Endothelial cell of umbilical vein (primary cell): Measurements from ENCODE around the gene BLACAT1. TPM values are rescaled to one million over a fixed set of nuclear protein-coding genes. Genes with fewer than 3 reads are reported as not detected.

ENCODE experiments used
- BruUV-seq: library from RNA; stranded (reverse); fragments of 400-500 nt; replicated peaks from 2 replicates; lab custom pipeline; 2021; lab: Mats Ljungman, UMichigan
- CTCF ChIA-PET: fragments of 300-600, 350-600 bp; sonication (Branson Sonifier 250); formaldehyde crosslinking; loops from one replicate; lab custom pipeline; 2021; ENCODE audit warnings: antibody characterized with exemption, inconsistent platforms; lab: Charles Lee
- POLR2A ChIA-PET: fragments of 300-600, 350-600 bp; sonication (Branson Sonifier 250); formaldehyde crosslinking; loops from one replicate; lab custom pipeline; 2021; ENCODE audit warnings: antibody characterized with exemption, inconsistent platforms; lab: Charles Lee
- DNase-seq: peaks from one replicate; pipeline ENCODE4 v3.0.0-alpha.2; 2011; ENCODE audit warnings: low read depth, low spot score
- FAIRE-seq: peaks from 2 replicates; lab custom pipeline; 2011; peaks lifted over from hg19 to GRCh38; lab: Jason Lieb, UNC
- H2AFZ ChIP-seq: 2 replicates; pipeline ENCODE4 v1.6.0; 2012; ENCODE audit warnings: low read depth, low read length, control low read depth, inconsistent platforms
- H3K27ac ChIP-seq: 2 replicates; pipeline ENCODE4 v1.5.1; 2011; ENCODE audit warnings: low read depth, mild to moderate bottlenecking, control low read depth, low read length, moderate library complexity; ENCODE audit not compliant: insufficient read depth
- H3K27me3 ChIP-seq, 2 experiments: 2 replicates each; pipeline versions ENCODE4 v1.6.0 to v1.6.1; 2011; ENCODE audit warnings: low read length in 2 of 2, mixed read lengths in 1 of 2; ENCODE audit not compliant: control insufficient read depth in 2 of 2, insufficient read depth in 2 of 2
- H3K36me3 ChIP-seq, 2 experiments: 2 replicates in 1 of 2; 3 replicates in 1 of 2; pipeline ENCODE4 v1.5.1; 2011; ENCODE audit warnings: low read length in 2 of 2, mild to moderate bottlenecking in 1 of 2, moderate library complexity in 1 of 2; ENCODE audit not compliant: control insufficient read depth in 2 of 2, insufficient read depth in 2 of 2; ENCODE audit errors: extremely low read depth in 1 of 2
- H3K4me1 ChIP-seq: 3 replicates; pipeline ENCODE4 v1.5.1; 2011; ENCODE audit warnings: mild to moderate bottlenecking, low read length; ENCODE audit not compliant: control insufficient read depth, insufficient read depth; ENCODE audit errors: extremely low read depth
- H3K4me2 ChIP-seq: 2 replicates; pipeline ENCODE4 v1.6.1; 2011; ENCODE audit warnings: low read length, control low read depth, mixed read lengths; ENCODE audit not compliant: insufficient read depth
- H3K4me3 ChIP-seq, 3 experiments: fragments of 200-600 bp in 1 of 3; sonication (generic), shearing (Covaris generic) in 1 of 3; replicated peaks in 1 of 3; 2 replicates each; pipeline ENCODE4 v1.5.1; 2011 to 2016; ENCODE audit warnings: control low read depth in 3 of 3, low read length in 3 of 3, mild to moderate bottlenecking in 2 of 3, inconsistent platforms in 1 of 3, low read depth in 1 of 3, moderate library complexity in 1 of 3; ENCODE audit not compliant: insufficient read depth in 1 of 3
- H3K79me2 ChIP-seq: 2 replicates; pipeline ENCODE4 v1.6.0; 2012; ENCODE audit warnings: low read length, inconsistent platforms; ENCODE audit not compliant: control insufficient read depth, insufficient read depth
- H3K9ac ChIP-seq: replicated peaks from 2 replicates; pipeline ENCODE3; 2011; ENCODE audit warnings: low read length, control low read depth; ENCODE audit not compliant: insufficient read depth; ENCODE audit errors: extremely low read depth
- H3K9me1 ChIP-seq: replicated peaks from 3 replicates; pipeline ENCODE4 v1.6.0; 2011; ENCODE audit warnings: mild to moderate bottlenecking, low read length; ENCODE audit not compliant: control insufficient read depth, insufficient read depth; ENCODE audit errors: extremely low read depth
- H3K9me3 ChIP-seq: replicated peaks from 2 replicates; pipeline ENCODE4 v1.5.1; 2012; ENCODE audit warnings: low read length, inconsistent platforms; ENCODE audit not compliant: control insufficient read depth, insufficient read depth
- H4K20me1 ChIP-seq: replicated peaks from 2 replicates; pipeline ENCODE3; 2011; ENCODE audit warnings: mild to moderate bottlenecking, low read length; ENCODE audit not compliant: control insufficient read depth, insufficient read depth; ENCODE audit errors: extremely low read depth
- CTCF ChIP-seq, 2 donors: IDR thresholded peaks; 1 replicate in 1 of 2; 2 replicates in 1 of 2; pipeline ENCODE4 v1.5.1; 2011; ENCODE audit warnings: low read length in 2 of 2, mild to moderate bottlenecking in 2 of 2, moderate library complexity in 2 of 2, control low read depth in 1 of 2, inconsistent platforms in 1 of 2, low read depth in 1 of 2; ENCODE audit not compliant: insufficient read depth in 1 of 2; ENCODE audit errors: extremely low read depth in 1 of 2
- EZH2 ChIP-seq: IDR thresholded peaks from 2 replicates; pipeline ENCODE4 v1.6.1; 2012; ENCODE audit warnings: borderline replicate concordance, low read depth, mild to moderate bottlenecking, moderate library complexity, low read length, inconsistent platforms; ENCODE audit not compliant: severe bottlenecking
- FOS ChIP-seq: IDR thresholded peaks from 2 replicates; pipeline ENCODE4 v1.6.1; 2011; ENCODE audit warnings: mild to moderate bottlenecking, low read length, moderate library complexity, borderline replicate concordance; ENCODE audit not compliant: insufficient read depth
- GATA2 ChIP-seq: IDR thresholded peaks from 2 replicates; pipeline ENCODE4 v1.7.0; 2011; ENCODE audit warnings: low read depth, mild to moderate bottlenecking, moderate library complexity, mixed read lengths, low read length; ENCODE audit not compliant: insufficient read length, insufficient read depth
- JUN ChIP-seq: IDR thresholded peaks from 2 replicates; pipeline ENCODE4 v1.6.1; 2011; ENCODE audit warnings: borderline replicate concordance, low read depth; ENCODE audit not compliant: insufficient read length, insufficient read depth
- MYC ChIP-seq: IDR thresholded peaks from one replicate; pipeline ENCODE4 v1.6.1; 2011; ENCODE audit warnings: mild to moderate bottlenecking, low read depth, low read length
- POLR2A ChIP-seq: IDR thresholded peaks from 2 replicates; pipeline ENCODE4 v1.6.1; 2012; ENCODE audit warnings: low read depth, mild to moderate bottlenecking, control low read depth, low read length
- POLR2AphosphoS5 ChIP-seq: IDR thresholded peaks from 2 replicates; pipeline ENCODE4 v1.6.1; 2012; ENCODE audit warnings: low read depth, mild to moderate bottlenecking, control low read depth, low read length, moderate library complexity; ENCODE audit not compliant: insufficient read depth
- dilution Hi-C: fragments of 300-500 bp; cut with MboI; formaldehyde crosslinking; loops from one replicate; pipeline ENCODE4 v1.15.0; 2019; ENCODE audit warnings: low sequenced_read_pairs; ENCODE audit not compliant: extremely low pct_ligation_motif_present
- intact Hi-C: fragments of 100-400 bp; cut with micrococcal nuclease; formaldehyde crosslinking; loops from one replicate; pipeline ENCODE4 v1.10.0; 2022
- polyA plus RNA-seq, 4 experiments: library from polyadenylated mRNA; depleted of rRNA in 3 of 4; stranded (reverse) in 3 of 4; unstranded in 1 of 4; fragments of >200 nt; gene quantifications; 2 replicates each; pipeline versions ENCODE4 v1.2.1 to v1.2.3, GENCODE V29; 2011 to 2012; ENCODE audit warnings: missing spikeins in 1 of 4
- total RNA-seq: library from RNA; stranded (reverse); gene quantifications from 2 replicates; pipeline ENCODE4 v1.2.3, GENCODE V29; 2021
- TF ChIP-seq, protein P1 (sequence below): IDR thresholded peaks from 2 replicates; pipeline ENCODE4 v1.6.1; 2011; ENCODE audit not compliant: insufficient read depth, insufficient read length

Gene BLACAT1
- total and polyA plus RNA-seq, 2 donors (not counting 3 experiments of a cell fraction or from before 2014, with no cell fraction given) = not detected

GRCh38 chr1:205441716-205442050 lies 14.2 kb downstream of the BLACAT1 start:
- Histone ChIP-seq H3K27me3 (peaks cover 17 to 19% of the 10 kb centered on the region in 2 experiments), H3K4me2 (no peak overlapping the region), H3K79me2 (no peaks in the 10 kb centered on the region), H3K27ac (no peak overlapping the region), H3K4me1 (peaks cover 2% of the 10 kb centered on the region), H4K20me1 (no peaks in the 10 kb centered on the region), H2AFZ (no peak overlapping the region), H3K9me1 (no peaks in the 10 kb centered on the region), H3K4me3 (no peak overlapping the region), H3K9ac (no peak overlapping the region), H3K36me3 (no peaks in the 10 kb centered on the region), H3K9me3 (no peaks in the 10 kb centered on the region)
- FAIRE-seq (no peak), DNase-seq (no peak)
- intact Hi-C loops = no loop called here
- dilution Hi-C loops = no loop called here
- BruUV-seq = no TSS peak
- TF ChIP-seq GATA2 = no peak
- no peak for TF ChIP-seq JUN
- no peak for TF ChIP-seq MYC
- TF ChIP-seq POLR2AphosphoS5 = no peak
- TF ChIP-seq POLR2A = no peak
- no peak for TF ChIP-seq EZH2
- POLR2A ChIA-PET = no interaction called here
- CTCF ChIA-PET = interaction anchor here (0.9 to 2.5 kb wide), 6 partner anchors 11 to 88 kb away, joined by 3 to 12 read pairs (median 4); no protein-coding TSS in a partner anchor

DNA sequence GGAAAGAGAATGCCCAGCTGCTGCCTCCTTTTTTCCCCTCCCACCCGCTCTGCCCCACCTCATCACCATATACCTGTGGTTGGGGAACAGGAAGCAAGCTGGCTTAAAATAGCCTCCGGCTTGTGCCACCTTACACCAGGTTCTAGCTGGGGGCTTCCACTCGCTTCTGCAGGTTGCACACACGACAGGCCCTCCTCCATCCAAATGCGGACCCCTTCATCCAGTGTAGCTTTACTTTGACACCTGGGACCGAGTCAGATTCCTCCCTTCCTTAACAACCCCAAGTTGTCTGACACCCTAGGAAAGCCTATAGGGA lies 14.6 kb downstream of the BLACAT1 start:
- dilution Hi-C loops = no loop called here
- no peak for TF ChIP-seq FOS
- TF ChIP-seq CTCF (IDR thresholded peaks at IDR 0.05; ENCODE audit: extremely low read depth in 1 of 2, insufficient read depth in 1 of 2, low read depth in 1 of 2, low read length in 2 of 2) = no peak
- no peak for TF ChIP-seq MYC
- no peak for TF ChIP-seq JUN
- TF ChIP-seq, protein P1, sequence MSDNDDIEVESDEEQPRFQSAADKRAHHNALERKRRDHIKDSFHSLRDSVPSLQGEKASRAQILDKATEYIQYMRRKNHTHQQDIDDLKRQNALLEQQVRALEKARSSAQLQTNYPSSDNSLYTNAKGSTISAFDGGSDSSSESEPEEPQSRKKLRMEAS = no peak
- TF ChIP-seq GATA2 = no peak
- TF ChIP-seq EZH2 = no peak
- TF ChIP-seq POLR2A = no peak
- no peak for TF ChIP-seq POLR2AphosphoS5
- CTCF ChIA-PET = interaction anchor here (0.9 to 2.5 kb wide), 6 partner anchors 10 to 87 kb away, joined by 3 to 12 read pairs (median 4); no protein-coding TSS in a partner anchor

More for the DNA sequence above, 14.6 kb downstream of the BLACAT1 start:
- no peaks in the 10 kb centered on the region for H4K20me1 ChIP-seq
- H3K27ac ChIP-seq = no peak overlapping the region
- H3K4me3 ChIP-seq = no peak overlapping the region
- POLR2A ChIA-PET = no interaction called here
- BruUV-seq = no TSS peak
- H3K79me2 ChIP-seq = no peaks in the 10 kb centered on the region
- no peak for FAIRE-seq
- H3K27me3 ChIP-seq = peaks cover 18 to 19% of the 10 kb centered on the region in 2 experiments
- no peaks in the 10 kb centered on the region for H3K9me3 ChIP-seq
- no peaks in the 10 kb centered on the region for H3K36me3 ChIP-seq
- H3K9ac ChIP-seq = no peak overlapping the region
- no peak for DNase-seq
- intact Hi-C loops = no loop called here
- H3K9me1 ChIP-seq = no peaks in the 10 kb centered on the region
- H2AFZ ChIP-seq = no peak overlapping the region
- peaks cover 2% of the 10 kb centered on the region for H3K4me1 ChIP-seq
- H3K4me2 ChIP-seq = no peak overlapping the region
